SK-N-SH (cell line): ENCODE measurements around the gene MYO18A. TPM values are rescaled to one million over a fixed set of nuclear protein-coding genes. Genes with fewer than 3 reads are reported as not detected.

Source experiments
- CTCF ChIA-PET: fragments of 300-600, 350-600 bp; formaldehyde crosslinking; extraction: SDS; loops from one replicate; lab custom pipeline; 2021; lab: Yijun Ruan, JAX
- POLR2A ChIA-PET: fragments of 350-600 bp; sonication (Branson Sonifier 250); formaldehyde crosslinking; extraction: SDS; loops from one replicate; lab custom pipeline; 2020; ENCODE audit warnings: antibody characterized with exemption, inconsistent platforms; lab: Yijun Ruan, JAX
- DNase-seq: peaks from one replicate; pipeline ENCODE4 v3.0.0; 2012
- H2AFZ ChIP-seq: fragments of 200-600 bp; sonication (generic); 2 replicates; pipeline ENCODE4 v1.8.1; 2016; ENCODE audit warnings: antibody characterized with exemption, mild to moderate bottlenecking, low read depth
- H3F3A ChIP-seq: fragments of 200-600 bp; sonication (generic); replicated peaks from 2 replicates; pipeline ENCODE3; 2016; ENCODE audit warnings: antibody characterized with exemption, mild to moderate bottlenecking; ENCODE audit not compliant: insufficient read depth
- H3K27ac ChIP-seq, 2 experiments: fragments of 200-500 bp in 1 of 2; fragments of 200-600 bp in 1 of 2; sonication (Bioruptor generic) in 1 of 2; sonication (generic), shearing (Covaris generic) in 1 of 2; 2 replicates each; pipeline versions ENCODE4 v1.5.1 to v1.6.1; 2014 to 2016; ENCODE audit warnings: low read depth in 2 of 2, inconsistent platforms in 1 of 2, low read length in 1 of 2, mild to moderate bottlenecking in 1 of 2, mixed read lengths in 1 of 2
- H3K27me3 ChIP-seq: fragments of 200-600 bp; sonication (generic), shearing (Covaris generic); 2 replicates; pipeline ENCODE4 v1.6.1; 2016; ENCODE audit warnings: mixed run types; ENCODE audit not compliant: insufficient read depth
- H3K36me3 ChIP-seq, 2 experiments: fragments of 200-500 bp in 1 of 2; fragments of 200-600 bp in 1 of 2; sonication (Bioruptor generic) in 1 of 2; sonication (generic) in 1 of 2; replicated peaks in 1 of 2; 2 replicates each; pipeline versions ENCODE3 to v1.5.1; 2014 to 2016; ENCODE audit warnings: low read length in 1 of 2, mild to moderate bottlenecking in 1 of 2; ENCODE audit not compliant: insufficient read depth in 2 of 2, control insufficient read depth in 1 of 2
- H3K4me1 ChIP-seq, 2 experiments: fragments of 200-500 bp in 1 of 2; fragments of 200-600 bp in 1 of 2; sonication (Bioruptor generic) in 1 of 2; sonication (generic), shearing (Covaris generic) in 1 of 2; 2 replicates each; pipeline versions ENCODE4 v1.5.1 to v1.6.1; 2014 to 2016; ENCODE audit warnings: low read depth in 1 of 2, low read length in 1 of 2, mixed run types in 1 of 2; ENCODE audit not compliant: insufficient read depth in 2 of 2, control insufficient read depth in 1 of 2
- H3K4me2 ChIP-seq: fragments of 200-600 bp; sonication (generic), shearing (Covaris generic); 2 replicates; pipeline ENCODE4 v1.6.1; 2017; ENCODE audit warnings: mixed run types
- H3K4me3 ChIP-seq, 2 experiments: fragments of 200-500 bp in 1 of 2; fragments of 200-600 bp in 1 of 2; sonication (Bioruptor generic) in 1 of 2; sonication (generic), shearing (Covaris generic) in 1 of 2; 2 replicates each; pipeline versions ENCODE4 v1.5.1 to v1.8.1; 2014 to 2016; ENCODE audit warnings: low read depth in 2 of 2, inconsistent platforms in 1 of 2, low read length in 1 of 2, mild to moderate bottlenecking in 1 of 2, mixed read lengths in 1 of 2, moderate library complexity in 1 of 2
- H3K79me2 ChIP-seq: fragments of 200-600 bp; sonication (generic); 2 replicates; pipeline ENCODE4 v1.8.1; 2017; ENCODE audit warnings: mild to moderate bottlenecking; ENCODE audit not compliant: insufficient read depth
- H3K9ac ChIP-seq: fragments of 200-600 bp; sonication (generic); 2 replicates; pipeline ENCODE4 v1.6.1; 2017; ENCODE audit warnings: mixed run types
- H3K9me2 ChIP-seq: fragments of 200-600 bp; sonication (generic); 2 replicates; pipeline ENCODE4 v1.6.1; 2017; ENCODE audit warnings: mixed run types
- H3K9me3 ChIP-seq: fragments of 200-600 bp; sonication (generic); 2 replicates; pipeline ENCODE4 v1.6.1; 2017; ENCODE audit warnings: mixed run types, mild to moderate bottlenecking, moderate library complexity
- H4K20me1 ChIP-seq: fragments of 200-600 bp; sonication (generic); 2 replicates; pipeline ENCODE4 v1.6.1; 2017; ENCODE audit warnings: mild to moderate bottlenecking, mixed run types; ENCODE audit not compliant: insufficient read depth
- ELF1 ChIP-seq: IDR thresholded peaks from 2 replicates; pipeline ENCODE4 v1.4.0; 2012
- EP300 ChIP-seq, 2 experiments: IDR thresholded peaks; 2 replicates each; pipeline versions ENCODE4 v1.4.0 to v1.6.1; 2012; ENCODE audit warnings: borderline replicate concordance in 1 of 2, low read depth in 1 of 2, low read length in 1 of 2
- EZH2phosphoT487 ChIP-seq: fragments of 200-600 bp; sonication (generic); IDR thresholded peaks from 2 replicates; pipeline ENCODE4 v1.6.1; 2017; ENCODE audit warnings: low read depth, mixed run types, mild to moderate bottlenecking, antibody characterized with exemption, moderate library complexity, borderline replicate concordance
- GATA2 ChIP-seq: sonication (generic); formaldehyde crosslinking; IDR thresholded peaks from 2 replicates; pipeline ENCODE4 v1.5.0; 2020; ENCODE audit warnings: mild to moderate bottlenecking, missing genetic modification reagents
- MXI1 ChIP-seq: IDR thresholded peaks from 2 replicates; pipeline ENCODE4 v1.6.1; 2012; ENCODE audit warnings: mild to moderate bottlenecking, low read depth, low read length, improper control_type of control experiment
- NFIC ChIP-seq: IDR thresholded peaks from 2 replicates; pipeline ENCODE4 v1.4.0; 2012; ENCODE audit warnings: borderline replicate concordance
- POLR2AphosphoS5 ChIP-seq: IDR thresholded peaks from 2 replicates; pipeline ENCODE4 v1.6.1; 2012; ENCODE audit warnings: low read depth, low read length
- RFX5 ChIP-seq: IDR thresholded peaks from 2 replicates; pipeline ENCODE4 v1.6.1; 2012; ENCODE audit warnings: mild to moderate bottlenecking, improper control_type of control experiment, low read length
- TAF1 ChIP-seq: IDR thresholded peaks from 2 replicates; pipeline ENCODE4 v1.6.1; 2012; ENCODE audit warnings: low read depth, mild to moderate bottlenecking, low read length, moderate library complexity, borderline replicate concordance
- TEAD4 ChIP-seq: IDR thresholded peaks from 2 replicates; pipeline ENCODE4 v1.4.0; 2012; ENCODE audit warnings: mild to moderate bottlenecking, borderline replicate concordance; ENCODE audit not compliant: insufficient read depth
- YY1 ChIP-seq: IDR thresholded peaks from 2 replicates; pipeline ENCODE4 v1.4.0; 2012; ENCODE audit warnings: low read depth, mild to moderate bottlenecking
- WGBS: methylation state at CpG from one replicate; pipeline ENCODE4 v1.1.6; 2017; ENCODE audit warnings: low lambda C conversion rate; 5-methylcytosine and 5-hydroxymethylcytosine counted together
- polyA plus RNA-seq, 3 experiments: library from polyadenylated mRNA; depleted of rRNA; stranded (reverse); fragments of >200 nt; gene quantifications; 2 replicates each; pipeline ENCODE4 v1.2.3, GENCODE V29; 2012
- TF ChIP-seq, protein P1 (sequence below): fragments of 150-350 bp; IDR thresholded peaks from 2 replicates; pipeline ENCODE4 v1.6.1; 2016; ENCODE audit warnings: mild to moderate bottlenecking, low read depth, low read length
- TF ChIP-seq, protein P2 (sequence below): IDR thresholded peaks from 2 replicates; pipeline ENCODE4 v1.4.0; 2012; ENCODE audit warnings: low read depth

Gene MYO18A
- polyA plus RNA-seq, 1 of the 3 experiments (the other 2 are of a cell fraction) = 6.6 TPM

DNA sequence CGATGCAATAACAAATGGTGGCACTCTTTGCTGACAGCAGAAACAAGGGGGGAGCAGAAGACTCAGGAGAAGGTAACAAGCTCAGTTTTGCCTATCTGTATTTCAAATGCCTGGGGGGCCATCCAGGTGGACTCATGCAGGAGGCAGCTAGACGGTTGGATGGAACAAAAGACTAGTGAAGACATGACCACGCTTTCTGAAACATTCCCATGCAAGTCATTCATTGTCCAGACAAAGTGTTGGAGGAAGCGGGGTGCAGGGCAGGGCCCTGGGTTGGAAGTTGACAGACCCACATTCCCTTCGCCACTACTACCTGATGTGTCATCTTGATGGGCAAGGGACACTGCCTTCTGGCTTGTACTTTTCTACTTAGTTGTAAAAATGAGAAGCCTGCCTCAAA lies 36.7 kb upstream of the MYO18A start:
- Histone ChIP-seq H4K20me1 (no peaks in the 10 kb centered on the region), H3K4me2 (no peak overlapping the region), H3K4me1 (peaks cover 0 to 2% of the 10 kb centered on the region in 2 experiments; a peak in 1 of 4 replicates), H3K4me3 (no peak overlapping the region), H3F3A (no peaks in the 10 kb centered on the region), H3K36me3 (no peaks in the 10 kb centered on the region), H3K27me3 (no peaks in the 10 kb centered on the region), H3K79me2 (no peaks in the 10 kb centered on the region), H3K9me3 (no peaks in the 10 kb centered on the region), H3K9ac (no peak overlapping the region), H2AFZ (no peak overlapping the region), H3K9me2 (no peaks in the 10 kb centered on the region), H3K27ac (no peak overlapping the region)
- CTCF ChIA-PET = interaction anchor here (0.6 to 19.8 kb wide), 7 partner anchors 9 to 100 kb away, joined by 3 to 438 read pairs (median 10); partner anchors contain the start of gene MYO18A
- no peak for TF ChIP-seq MXI1
- no peak for TF ChIP-seq GATA2
- TF ChIP-seq EZH2phosphoT487 = no peak
- TF ChIP-seq TEAD4 = no peak
- no peak for TF ChIP-seq EP300 (IDR thresholded peaks at IDR 0.05; ENCODE audit: borderline replicate concordance in 1 of 2, low read depth in 1 of 2, low read length in 1 of 2)
- DNase-seq = no peak
- POLR2A ChIA-PET = no interaction called here
- WGBS = 86% methylated on average over 5 of the region's 5 CpGs

DNA sequence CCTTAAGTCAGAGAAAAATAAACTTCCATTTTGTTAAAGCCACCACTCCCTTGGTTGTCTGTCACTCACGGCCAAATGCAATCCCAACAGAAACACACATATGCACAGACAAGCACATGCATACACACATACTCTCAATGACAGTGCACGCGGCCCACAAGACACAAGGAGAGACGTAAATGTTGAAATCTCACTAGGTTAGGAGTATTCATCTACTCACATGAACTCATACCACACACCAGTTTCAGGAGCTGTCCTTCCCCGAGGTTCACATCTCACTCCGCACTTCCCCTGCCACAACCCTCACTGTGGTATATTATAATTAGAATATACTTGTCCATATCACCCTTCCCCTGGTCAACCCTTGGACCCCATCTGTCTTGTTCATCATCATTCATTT lies 36.0 kb upstream of the MYO18A start:
- ChIA-PET CTCF (interaction anchor here (0.6 to 19.8 kb wide), 6 partner anchors 36 to 99 kb away, joined by 3 to 438 read pairs (median 30); partner anchors contain the start of gene MYO18A), POLR2A (no interaction called here)
- TF ChIP-seq RFX5 (no peak), ELF1 (no peak), POLR2AphosphoS5 (no peak), YY1 (no peak), TAF1 (no peak), NFIC (no peak)
- TF ChIP-seq, protein P1, sequence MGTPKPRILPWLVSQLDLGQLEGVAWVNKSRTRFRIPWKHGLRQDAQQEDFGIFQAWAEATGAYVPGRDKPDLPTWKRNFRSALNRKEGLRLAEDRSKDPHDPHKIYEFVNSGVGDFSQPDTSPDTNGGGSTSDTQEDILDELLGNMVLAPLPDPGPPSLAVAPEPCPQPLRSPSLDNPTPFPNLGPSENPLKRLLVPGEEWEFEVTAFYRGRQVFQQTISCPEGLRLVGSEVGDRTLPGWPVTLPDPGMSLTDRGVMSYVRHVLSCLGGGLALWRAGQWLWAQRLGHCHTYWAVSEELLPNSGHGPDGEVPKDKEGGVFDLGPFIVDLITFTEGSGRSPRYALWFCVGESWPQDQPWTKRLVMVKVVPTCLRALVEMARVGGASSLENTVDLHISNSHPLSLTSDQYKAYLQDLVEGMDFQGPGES = no peak
- TF ChIP-seq, protein P2, sequence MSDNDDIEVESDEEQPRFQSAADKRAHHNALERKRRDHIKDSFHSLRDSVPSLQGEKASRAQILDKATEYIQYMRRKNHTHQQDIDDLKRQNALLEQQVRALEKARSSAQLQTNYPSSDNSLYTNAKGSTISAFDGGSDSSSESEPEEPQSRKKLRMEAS = no peak
- Histone ChIP-seq H2AFZ (no peak overlapping the region), H3K4me2 (no peak overlapping the region), H3K4me1 (peaks cover 0 to 2% of the 10 kb centered on the region in 2 experiments; a peak in 1 of 4 replicates), H3K9me2 (no peaks in the 10 kb centered on the region), H4K20me1 (no peaks in the 10 kb centered on the region), H3F3A (no peaks in the 10 kb centered on the region), H3K36me3 (no peaks in the 10 kb centered on the region), H3K27me3 (no peaks in the 10 kb centered on the region), H3K4me3 (no peak overlapping the region), H3K9ac (no peak overlapping the region), H3K27ac (no peak overlapping the region), H3K79me2 (no peaks in the 10 kb centered on the region), H3K9me3 (no peaks in the 10 kb centered on the region)
- 84% methylated on average over 6 of the region's 6 CpGs for WGBS
- no peak for DNase-seq
